GM10266 (cell line): ENCODE data around the gene SERTAD1.
A peak's percentile ranks its signal among the peaks of the same experiment; 100 is the strongest.

Experiments
- DNase-seq: peaks from one replicate; pipeline ENCODE4 v3.0.0; 2012; ENCODE audit errors: extremely low spot score
- CTCF ChIP-seq: IDR thresholded peaks from 2 replicates; pipeline ENCODE4 v1.5.1; 2012; ENCODE audit warnings: mild to moderate bottlenecking, low read depth; ENCODE audit not compliant: control insufficient read depth, insufficient read depth; ENCODE audit errors: missing control alignments

Gene SERTAD1

GRCh38 chr19:40425450-40426287 is at the start of gene SERTAD1:
TSS of gene SERTAD1 (minus strand) at chr19:40425992. CDS start at chr19:40423546, 2,446 bp downstream.
- TF ChIP-seq CTCF, result peak; percentile 56
- peak; percentile 99 for DNase-seq

DNA sequence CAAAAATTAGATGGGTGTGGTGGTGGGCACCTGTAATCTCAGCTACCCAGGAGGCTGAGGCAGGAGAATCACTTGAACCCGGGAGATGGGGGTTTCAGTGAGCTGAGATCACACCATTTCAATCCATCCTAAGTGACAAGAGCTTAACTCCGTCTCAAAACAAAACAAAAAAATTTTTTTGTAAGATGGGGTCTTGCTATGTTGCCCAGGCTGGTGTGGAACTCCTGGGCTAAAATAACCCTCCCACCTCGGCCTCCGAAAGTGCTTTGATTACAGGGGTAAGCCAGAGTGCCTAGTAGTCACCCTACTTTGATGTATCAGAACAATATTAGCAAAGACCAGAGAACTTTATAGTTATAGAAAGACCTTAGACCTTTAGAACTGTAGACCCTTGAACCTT is 48.9 kb upstream of the SERTAD1 start:
- no peak for TF ChIP-seq CTCF
- DNase-seq, result no peak

GRCh38 chr19:40472516-40472915 is 46.7 kb upstream of the SERTAD1 start:
- no peak for DNase-seq
- no peak for TF ChIP-seq CTCF

DNA sequence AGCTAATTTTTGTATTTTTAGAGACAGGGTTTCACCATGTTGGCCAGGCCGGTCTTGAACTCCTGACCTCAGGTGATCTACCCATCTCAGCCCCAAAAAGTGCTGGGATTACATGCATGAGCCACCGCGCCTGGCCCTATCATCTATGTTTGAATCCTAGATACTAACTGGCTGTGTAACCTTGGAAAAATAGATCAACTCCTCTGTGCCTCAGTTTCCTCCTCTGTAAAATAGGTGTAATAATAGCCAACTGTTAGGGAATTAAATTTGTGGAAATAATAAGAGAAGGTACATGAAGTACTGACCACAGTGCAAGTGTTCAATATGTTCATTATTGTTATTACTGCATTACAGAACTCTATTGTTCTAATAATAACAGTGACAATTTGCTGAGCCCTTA is 45.3 kb upstream of the SERTAD1 start:
- DNase-seq, result no peak
- no peak for TF ChIP-seq CTCF

- no peak for TF ChIP-seq CTCF
- no peak for DNase-seq
These were observed 43.2 kb upstream of the SERTAD1 start for GRCh38 chr19:40469011-40469410.

DNA sequence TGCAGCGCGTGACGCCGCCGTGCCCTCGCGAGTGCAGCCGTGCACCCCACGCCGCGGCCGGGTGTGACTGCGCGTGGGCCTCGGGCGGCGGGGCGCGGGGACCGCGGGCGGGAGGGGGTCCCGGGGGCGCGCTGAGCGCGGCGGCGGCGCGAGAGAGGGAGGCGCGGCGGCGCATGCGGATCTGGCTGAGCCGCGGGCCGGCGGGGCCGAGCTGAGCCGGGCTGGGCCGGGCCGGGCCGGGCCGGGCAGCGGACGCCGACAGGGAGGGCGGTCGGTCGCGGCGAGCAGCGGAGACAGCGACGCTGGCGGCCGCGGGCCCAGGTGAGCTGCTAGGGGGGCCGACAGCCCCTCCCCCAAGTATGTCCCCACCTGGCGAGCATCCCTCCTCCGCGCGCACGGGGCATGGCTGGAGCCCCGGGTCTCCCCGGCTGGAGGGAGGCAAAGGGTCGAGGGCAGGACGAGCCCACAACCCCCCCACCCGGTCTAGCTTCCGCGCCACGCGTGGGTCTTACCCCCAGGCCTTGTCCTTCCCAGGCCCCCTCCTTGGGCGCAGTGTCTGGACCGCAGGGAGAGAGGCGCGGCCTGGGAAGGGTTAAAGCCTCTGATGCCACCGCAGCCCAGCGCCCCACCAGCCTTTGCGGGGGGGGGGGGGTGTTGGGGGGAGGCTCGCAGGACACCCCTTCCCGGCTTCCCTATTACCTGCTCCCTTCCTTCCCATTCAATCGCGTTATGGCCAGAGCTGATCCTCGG is 41.4 kb upstream of the SERTAD1 start, which contains the start of gene SPTBN4:
Gene SPTBN4 (plus strand): TSS at position 17 of the 750 bp plus-strand sequence. CDS start 5,621 bp downstream, outside the sequence.
- peak; percentile 40 for DNase-seq
- no peak for TF ChIP-seq CTCF
